ENCODE data around the gene CREB1.

DNA sequence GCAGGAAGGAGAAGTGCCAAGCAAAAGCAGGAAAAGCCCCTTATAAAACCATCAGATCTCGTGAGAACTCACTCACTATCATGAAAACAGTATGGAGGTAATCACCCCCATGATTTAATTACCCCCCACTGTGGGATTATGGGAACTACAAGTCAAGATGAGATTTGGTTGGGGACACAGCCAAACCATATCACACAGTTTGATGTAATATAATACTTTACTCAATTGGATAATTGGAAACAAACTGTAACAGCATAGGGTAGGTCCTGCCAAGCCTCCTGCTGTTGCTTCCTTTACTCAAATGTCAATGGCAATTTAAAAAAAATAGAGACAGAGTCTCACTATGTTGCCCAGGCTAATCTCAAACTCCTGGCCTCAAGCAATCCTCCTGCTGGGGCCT lies 110.9 kb downstream of the CREB1 start:
- TF ChIP-seq, protein P1, sequence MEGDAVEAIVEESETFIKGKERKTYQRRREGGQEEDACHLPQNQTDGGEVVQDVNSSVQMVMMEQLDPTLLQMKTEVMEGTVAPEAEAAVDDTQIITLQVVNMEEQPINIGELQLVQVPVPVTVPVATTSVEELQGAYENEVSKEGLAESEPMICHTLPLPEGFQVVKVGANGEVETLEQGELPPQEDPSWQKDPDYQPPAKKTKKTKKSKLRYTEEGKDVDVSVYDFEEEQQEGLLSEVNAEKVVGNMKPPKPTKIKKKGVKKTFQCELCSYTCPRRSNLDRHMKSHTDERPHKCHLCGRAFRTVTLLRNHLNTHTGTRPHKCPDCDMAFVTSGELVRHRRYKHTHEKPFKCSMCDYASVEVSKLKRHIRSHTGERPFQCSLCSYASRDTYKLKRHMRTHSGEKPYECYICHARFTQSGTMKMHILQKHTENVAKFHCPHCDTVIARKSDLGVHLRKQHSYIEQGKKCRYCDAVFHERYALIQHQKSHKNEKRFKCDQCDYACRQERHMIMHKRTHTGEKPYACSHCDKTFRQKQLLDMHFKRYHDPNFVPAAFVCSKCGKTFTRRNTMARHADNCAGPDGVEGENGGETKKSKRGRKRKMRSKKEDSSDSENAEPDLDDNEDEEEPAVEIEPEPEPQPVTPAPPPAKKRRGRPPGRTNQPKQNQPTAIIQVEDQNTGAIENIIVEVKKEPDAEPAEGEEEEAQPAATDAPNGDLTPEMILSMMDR (IDR thresholded peaks at IDR 0.05): no peak
- no peak for TF ChIP-seq POLR2A (IDR thresholded peaks at IDR 0.05)
